H9 (cell line): ENCODE results near the gene MYRIP. TPM values are rescaled to one million over a fixed set of nuclear protein-coding genes. Genes with fewer than 3 reads are reported as not detected.

Source experiments
- DNase-seq: peaks from one replicate; pipeline ENCODE4 v3.0.0-alpha.2; 2017
- H2AFZ ChIP-seq: one replicate; pipeline ENCODE4 v1.6.1; 2013; ENCODE audit warnings: mild to moderate bottlenecking, low read length, control low read depth, moderate library complexity
- H2AK5ac ChIP-seq: 2 replicates; pipeline ENCODE4 v1.6.1; 2013; ENCODE audit warnings: low read length, control low read depth, mixed read lengths; ENCODE audit not compliant: insufficient read length
- H2BK120ac ChIP-seq: one replicate; pipeline ENCODE4 v1.6.1; 2013; ENCODE audit warnings: low read depth, mild to moderate bottlenecking, low read length, control low read depth, inconsistent platforms; ENCODE audit not compliant: poor library complexity, severe bottlenecking
- H2BK12ac ChIP-seq: 2 replicates; pipeline ENCODE4 v1.6.1; 2013; ENCODE audit warnings: low read length, control low read depth, mixed read lengths, low read depth; ENCODE audit not compliant: insufficient read length
- H2BK15ac ChIP-seq: 2 replicates; pipeline ENCODE4 v1.6.1; 2013; ENCODE audit warnings: low read depth, low read length, control low read depth
- H2BK20ac ChIP-seq: one replicate; pipeline ENCODE4 v1.6.1; 2013; ENCODE audit warnings: low read depth, mild to moderate bottlenecking, low read length, control low read depth, inconsistent platforms; ENCODE audit not compliant: poor library complexity, severe bottlenecking
- H2BK5ac ChIP-seq: 2 replicates; pipeline ENCODE4 v1.6.1; 2013; ENCODE audit warnings: low read length, control low read depth, mixed read lengths; ENCODE audit not compliant: insufficient read length
- H3K14ac ChIP-seq: 2 replicates; pipeline ENCODE4 v1.6.1; 2013; ENCODE audit warnings: low read length, control low read depth; ENCODE audit not compliant: insufficient read depth
- H3K18ac ChIP-seq: 2 replicates; pipeline ENCODE4 v1.6.1; 2013; ENCODE audit warnings: low read depth, mild to moderate bottlenecking, mixed read lengths, low read length, control low read depth; ENCODE audit not compliant: insufficient read length
- H3K23ac ChIP-seq: 2 replicates; pipeline ENCODE4 v1.6.1; 2013; ENCODE audit warnings: low read length, control low read depth, mixed read lengths, low read depth; ENCODE audit not compliant: insufficient read length
- H3K23me2 ChIP-seq: 2 replicates; pipeline ENCODE4 v1.6.1; 2013; ENCODE audit warnings: low read depth, mild to moderate bottlenecking, mixed read lengths, low read length, control low read depth; ENCODE audit not compliant: insufficient read length, poor library complexity, severe bottlenecking
- H3K27ac ChIP-seq: 2 replicates; pipeline ENCODE4 v1.5.1; 2013; ENCODE audit warnings: low read length, control low read depth, mixed read lengths, low read depth; ENCODE audit not compliant: insufficient read length
- H3K27me3 ChIP-seq: 2 replicates; pipeline ENCODE4 v1.6.1; 2013; ENCODE audit warnings: low read length, control low read depth, inconsistent platforms; ENCODE audit not compliant: insufficient read depth
- H3K4ac ChIP-seq: 2 replicates; pipeline ENCODE4 v1.6.1; 2013; ENCODE audit warnings: low read depth, mild to moderate bottlenecking, control low read depth, inconsistent platforms, low read length, moderate library complexity
- H3K4me1 ChIP-seq: 2 replicates; pipeline ENCODE4 v1.6.1; 2013; ENCODE audit warnings: low read length, control low read depth, inconsistent platforms; ENCODE audit not compliant: insufficient read depth
- H3K4me2 ChIP-seq: 2 replicates; pipeline ENCODE4 v1.6.1; 2013; ENCODE audit warnings: low read length, control low read depth, mixed read lengths; ENCODE audit not compliant: insufficient read length, insufficient read depth
- H3K56ac ChIP-seq: 2 replicates; pipeline ENCODE4 v1.6.1; 2013; ENCODE audit warnings: low read depth, mild to moderate bottlenecking, mixed read lengths, low read length, control low read depth; ENCODE audit not compliant: insufficient read length
- H3K79me1 ChIP-seq: 2 replicates; pipeline ENCODE4 v1.6.1; 2013; ENCODE audit warnings: low read depth, mild to moderate bottlenecking, moderate library complexity, low read length, control low read depth, inconsistent platforms; ENCODE audit not compliant: insufficient read depth, poor library complexity, severe bottlenecking
- H3K79me2 ChIP-seq: 2 replicates; pipeline ENCODE4 v1.6.1; 2013; ENCODE audit warnings: low read length, control low read depth, inconsistent platforms; ENCODE audit not compliant: insufficient read depth
- H3K9ac ChIP-seq: 2 replicates; pipeline ENCODE4 v1.6.1; 2013; ENCODE audit warnings: low read length, control low read depth, mixed read lengths; ENCODE audit not compliant: insufficient read length; ENCODE audit errors: extremely low read depth
- H3K9me3 ChIP-seq: one replicate; pipeline ENCODE4 v1.6.1; 2013; ENCODE audit warnings: low read depth, low read length, inconsistent platforms; ENCODE audit not compliant: control insufficient read depth
- H3T11ph ChIP-seq: one replicate; pipeline ENCODE4 v1.6.1; 2013; ENCODE audit warnings: mild to moderate bottlenecking, low read length, control low read depth, inconsistent platforms
- H4K20me1 ChIP-seq: one replicate; pipeline ENCODE4 v1.6.1; 2013; ENCODE audit not compliant: control insufficient read depth, insufficient read length, insufficient read depth
- H4K5ac ChIP-seq: 2 replicates; pipeline ENCODE4 v1.6.1; 2013; ENCODE audit warnings: low read depth, mild to moderate bottlenecking, mixed read lengths, low read length, control low read depth; ENCODE audit not compliant: insufficient read length
- H4K8ac ChIP-seq: replicated peaks from 2 replicates; pipeline ENCODE4 v1.6.1; 2013; ENCODE audit warnings: low read length, control low read depth, mixed read lengths, low read depth; ENCODE audit not compliant: insufficient read length
- H4K91ac ChIP-seq: 2 replicates; pipeline ENCODE4 v1.6.1; 2013; ENCODE audit warnings: low read depth, mild to moderate bottlenecking, moderate library complexity, mixed read lengths, low read length, control low read depth; ENCODE audit not compliant: insufficient read length
- H3K27ac Mint-ChIP-seq, 3 experiments: 2 replicates in 2 of 3; 3 replicates in 1 of 3; pipeline ENCODE4 v1.8.0; 2020 to 2021; ENCODE audit warnings: mixed read lengths in 3 of 3, mild to moderate bottlenecking in 1 of 3, moderate library complexity in 1 of 3
- H3K27me3 Mint-ChIP-seq: 2 replicates; pipeline ENCODE4 v1.8.0; 2021; ENCODE audit warnings: low read depth, mild to moderate bottlenecking, moderate library complexity, mixed read lengths
- H3K36me3 Mint-ChIP-seq, 3 experiments: 2 replicates in 2 of 3; 3 replicates in 1 of 3; pipeline ENCODE4 v1.8.0; 2020 to 2021; ENCODE audit warnings: low read depth in 3 of 3, mixed read lengths in 3 of 3; ENCODE audit not compliant: insufficient read depth in 1 of 3
- H3K4me1 Mint-ChIP-seq, 2 experiments: 2 replicates each; pipeline ENCODE4 v1.8.0; 2020; ENCODE audit warnings: mixed read lengths in 2 of 2
- H3K4me3 Mint-ChIP-seq, 2 experiments: 2 replicates in 1 of 2; 3 replicates in 1 of 2; pipeline ENCODE4 v1.8.0; 2020 to 2021; ENCODE audit warnings: mild to moderate bottlenecking in 2 of 2, mixed read lengths in 2 of 2, moderate library complexity in 1 of 2
- H3K9me3 Mint-ChIP-seq, 2 experiments: 2 replicates in 1 of 2; 3 replicates in 1 of 2; pipeline ENCODE4 v1.8.0; 2020; ENCODE audit warnings: mild to moderate bottlenecking in 2 of 2, mixed read lengths in 2 of 2, moderate library complexity in 1 of 2
- CTCF ChIP-seq: fragments of 200-600 bp; sonication (generic); conservative IDR thresholded peaks from 3 replicates; pipeline ENCODE4 v1.8.0; 2021; ENCODE audit warnings: antibody characterized with exemption, mild to moderate bottlenecking
- WGBS: extraction: QIAGEN DNeasy Blood & Tissue Kit; methylation state at CpG from one replicate; pipeline ENCODE4 v1.1.7; 2013; ENCODE audit warnings: missing lambda C conversion rate, low lambda C conversion rate, mixed read lengths; ENCODE audit not compliant: insufficient read length; ENCODE audit errors: extremely low coverage; 5-methylcytosine and 5-hydroxymethylcytosine counted together
- total RNA-seq: library from RNA; stranded (reverse); gene quantifications from 2 replicates; pipeline ENCODE4 v1.2.1, GENCODE V29; 2021

MYRIP gene
- total RNA-seq, 1 experiment from 2014 or later = 1.8 TPM

- Histone ChIP-seq H3K79me2 (no peaks in the 10 kb centered on the region), H2BK20ac (no peak overlapping the region), H3K4me1 (peaks cover 6% of the 10 kb centered on the region; the same call in 1 of the 2 replicates), H2AK5ac (no peak overlapping the region), H3K27me3 (no peaks in the 10 kb centered on the region), H3K18ac (no peak overlapping the region), H4K5ac (no peak overlapping the region), H2BK12ac (no peak overlapping the region), H3K9ac (no peak overlapping the region), H3K56ac (no peak overlapping the region), H3K14ac (no peak overlapping the region), H3K4me2 (no peak overlapping the region), H2AFZ (no peak overlapping the region), H3K79me1 (no peaks in the 10 kb centered on the region), H3K4ac (no peak overlapping the region), H3T11ph (no peak overlapping the region), H3K9me3 (no peaks in the 10 kb centered on the region), H4K91ac (no peak overlapping the region), H2BK120ac (no peak overlapping the region), H2BK5ac (no peak overlapping the region), H3K23ac (no peak overlapping the region), H4K20me1 (no peaks in the 10 kb centered on the region), H2BK15ac (no peak overlapping the region), H3K23me2 (peaks cover 4% of the 10 kb centered on the region), H4K8ac (no peak overlapping the region), H3K27ac (no peak overlapping the region)
- Mint-ChIP-seq H3K27ac (no peak overlapping the region), H3K9me3 (peaks cover 0 to 2% of the 10 kb centered on the region in 2 experiments; a peak in 1 of 5 replicates), H3K27me3 (no peaks in the 10 kb centered on the region), H3K36me3 (peaks cover 0 to 6% (median 0%) of the 10 kb centered on the region in 3 experiments; a peak in 1 of 7 replicates), H3K4me3 (no peak overlapping the region), H3K4me1 (peaks cover 6 to 7% of the 10 kb centered on the region in 2 experiments)
- TF ChIP-seq CTCF = no peak
- DNase-seq = no peak
- no CpG with 5 or more reads among the region's 2 CpGs for WGBS
Observed at GRCh38 chr3:40304352-40304751, 494.9 kb downstream of the MYRIP start.
